ENCODE measurements around the gene PTPRT. TPM values are rescaled to one million over a fixed set of nuclear protein-coding genes. Genes with fewer than 3 reads are reported as not detected.

PTPRT gene
- total RNA-seq, 1 experiment from 2014 or later, result 0.13 TPM

- H4K20me1 ChIP-seq (ENCODE audit: control insufficient read depth, insufficient read depth, insufficient read length), result no peaks in the 10 kb centered on the region
- H3K4me1 ChIP-seq (ENCODE audit: insufficient read depth, low read length), result no peaks in the 10 kb centered on the region
- no peak for DNase-seq
- no peak overlapping the region for H4K5ac ChIP-seq (ENCODE audit: insufficient read length, low read depth, low read length)
- no peak overlapping the region for H2AK5ac ChIP-seq (ENCODE audit: insufficient read length, low read length)
- no peaks in the 10 kb centered on the region for H3K79me1 ChIP-seq (ENCODE audit: insufficient read depth, low read depth, low read length, poor library complexity, severe bottlenecking)
- no peaks in the 10 kb centered on the region for H3K79me2 ChIP-seq (ENCODE audit: insufficient read depth, low read length)
- H3K14ac ChIP-seq (ENCODE audit: insufficient read depth, low read length), result no peak overlapping the region
- no peak overlapping the region for H3K4me2 ChIP-seq (ENCODE audit: insufficient read depth, insufficient read length, low read length)
- no peak overlapping the region for H3K56ac ChIP-seq (ENCODE audit: insufficient read length, low read depth, low read length)
- H2BK20ac ChIP-seq (ENCODE audit: low read depth, low read length, poor library complexity, severe bottlenecking), result no peak overlapping the region
- no peaks in the 10 kb centered on the region for H3K4me1 Mint-ChIP-seq
- no peak overlapping the region for H2BK12ac ChIP-seq (ENCODE audit: insufficient read length, low read depth, low read length)
- no peak overlapping the region for H3K27ac Mint-ChIP-seq
- no peak for TF ChIP-seq CTCF (conservative IDR thresholded peaks at IDR 0.05)
- H4K8ac ChIP-seq (replicated peaks; ENCODE audit: insufficient read length, low read depth, low read length), result no peak overlapping the region
- no peak overlapping the region for H2AFZ ChIP-seq (ENCODE audit: low read length)
- H3K9me3 ChIP-seq (ENCODE audit: control insufficient read depth, low read depth, low read length), result peaks cover 3% of the 10 kb centered on the region
- no peaks in the 10 kb centered on the region; the same call in 1 of the 2 replicates for H3K27me3 ChIP-seq (ENCODE audit: insufficient read depth, low read length)
- H3K9ac ChIP-seq (ENCODE audit: extremely low read depth, insufficient read length, low read length), result no peak overlapping the region
- no peak overlapping the region for H3K18ac ChIP-seq (ENCODE audit: insufficient read length, low read depth, low read length)
- no peak overlapping the region for H3K23ac ChIP-seq (ENCODE audit: insufficient read length, low read depth, low read length)
- H3T11ph ChIP-seq (ENCODE audit: low read length), result no peak overlapping the region
- H2BK15ac ChIP-seq (ENCODE audit: low read depth, low read length), result no peak overlapping the region
- WGBS (ENCODE audit: extremely low coverage, insufficient read length, low lambda C conversion rate), result 100% methylated on average over 1 of the region's 1 CpG
- no peak overlapping the region for H2BK120ac ChIP-seq (ENCODE audit: low read depth, low read length, poor library complexity, severe bottlenecking)
- H2BK5ac ChIP-seq (ENCODE audit: insufficient read length, low read length), result no peak overlapping the region
- H3K4ac ChIP-seq (ENCODE audit: low read depth, low read length), result no peak overlapping the region
- H3K27me3 Mint-ChIP-seq (ENCODE audit: low read depth), result peaks cover 2% of the 10 kb centered on the region
- H3K27ac ChIP-seq (ENCODE audit: insufficient read length, low read depth, low read length), result no peak overlapping the region
- H3K23me2 ChIP-seq (ENCODE audit: insufficient read length, low read depth, low read length, poor library complexity, severe bottlenecking), result no peaks in the 10 kb centered on the region
- H3K9me3 Mint-ChIP-seq, result peaks cover 0 to 4% of the 10 kb centered on the region in 2 experiments; a peak in 1 of 5 replicates
- no peak overlapping the region for H4K91ac ChIP-seq (ENCODE audit: insufficient read length, low read depth, low read length)
- H3K4me3 Mint-ChIP-seq, result no peak overlapping the region
- H3K36me3 Mint-ChIP-seq (ENCODE audit: insufficient read depth in 1 of 3, low read depth in 3 of 3), result no peaks in the 10 kb centered on the region; a peak in 1 of 7 replicates
Observed at GRCh38 chr20:43058077-43058476, 131.6 kb downstream of the PTPRT start.
